ENCODE data around the gene TMEM161B.

- TF ChIP-seq, protein P1, sequence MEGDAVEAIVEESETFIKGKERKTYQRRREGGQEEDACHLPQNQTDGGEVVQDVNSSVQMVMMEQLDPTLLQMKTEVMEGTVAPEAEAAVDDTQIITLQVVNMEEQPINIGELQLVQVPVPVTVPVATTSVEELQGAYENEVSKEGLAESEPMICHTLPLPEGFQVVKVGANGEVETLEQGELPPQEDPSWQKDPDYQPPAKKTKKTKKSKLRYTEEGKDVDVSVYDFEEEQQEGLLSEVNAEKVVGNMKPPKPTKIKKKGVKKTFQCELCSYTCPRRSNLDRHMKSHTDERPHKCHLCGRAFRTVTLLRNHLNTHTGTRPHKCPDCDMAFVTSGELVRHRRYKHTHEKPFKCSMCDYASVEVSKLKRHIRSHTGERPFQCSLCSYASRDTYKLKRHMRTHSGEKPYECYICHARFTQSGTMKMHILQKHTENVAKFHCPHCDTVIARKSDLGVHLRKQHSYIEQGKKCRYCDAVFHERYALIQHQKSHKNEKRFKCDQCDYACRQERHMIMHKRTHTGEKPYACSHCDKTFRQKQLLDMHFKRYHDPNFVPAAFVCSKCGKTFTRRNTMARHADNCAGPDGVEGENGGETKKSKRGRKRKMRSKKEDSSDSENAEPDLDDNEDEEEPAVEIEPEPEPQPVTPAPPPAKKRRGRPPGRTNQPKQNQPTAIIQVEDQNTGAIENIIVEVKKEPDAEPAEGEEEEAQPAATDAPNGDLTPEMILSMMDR (IDR thresholded peaks at IDR 0.05), result no peak
- no peak for TF ChIP-seq POLR2A (IDR thresholded peaks at IDR 0.05)
Observed at GRCh38 chr5:88195636-88196035, 73.0 kb downstream of the TMEM161B start.

Data from heart left ventricle (tissue), 13 donors.